Measurements from ENCODE around the gene CEP41.

DNA sequence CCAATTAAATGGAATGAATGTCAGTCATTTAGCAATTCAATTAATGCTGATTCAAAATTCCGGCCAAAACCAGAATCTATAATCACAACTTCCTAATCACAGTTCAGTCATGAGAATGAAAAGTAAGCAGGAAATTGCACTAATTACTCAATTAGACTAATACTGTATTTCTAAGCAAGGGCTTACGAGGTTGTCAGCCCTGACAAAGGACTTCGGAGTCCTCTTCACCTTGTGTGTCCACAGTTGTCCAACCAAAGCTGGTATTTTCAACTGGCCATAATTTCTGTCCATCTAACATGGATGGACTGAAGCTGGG lies 43.1 kb downstream of the CEP41 start:
- TF ChIP-seq, protein P1, sequence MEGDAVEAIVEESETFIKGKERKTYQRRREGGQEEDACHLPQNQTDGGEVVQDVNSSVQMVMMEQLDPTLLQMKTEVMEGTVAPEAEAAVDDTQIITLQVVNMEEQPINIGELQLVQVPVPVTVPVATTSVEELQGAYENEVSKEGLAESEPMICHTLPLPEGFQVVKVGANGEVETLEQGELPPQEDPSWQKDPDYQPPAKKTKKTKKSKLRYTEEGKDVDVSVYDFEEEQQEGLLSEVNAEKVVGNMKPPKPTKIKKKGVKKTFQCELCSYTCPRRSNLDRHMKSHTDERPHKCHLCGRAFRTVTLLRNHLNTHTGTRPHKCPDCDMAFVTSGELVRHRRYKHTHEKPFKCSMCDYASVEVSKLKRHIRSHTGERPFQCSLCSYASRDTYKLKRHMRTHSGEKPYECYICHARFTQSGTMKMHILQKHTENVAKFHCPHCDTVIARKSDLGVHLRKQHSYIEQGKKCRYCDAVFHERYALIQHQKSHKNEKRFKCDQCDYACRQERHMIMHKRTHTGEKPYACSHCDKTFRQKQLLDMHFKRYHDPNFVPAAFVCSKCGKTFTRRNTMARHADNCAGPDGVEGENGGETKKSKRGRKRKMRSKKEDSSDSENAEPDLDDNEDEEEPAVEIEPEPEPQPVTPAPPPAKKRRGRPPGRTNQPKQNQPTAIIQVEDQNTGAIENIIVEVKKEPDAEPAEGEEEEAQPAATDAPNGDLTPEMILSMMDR (IDR thresholded peaks at IDR 0.05; ENCODE audit: low read length): no peak
- TF ChIP-seq EZH2phosphoT487 (IDR thresholded peaks at IDR 0.05; ENCODE audit: low read length) (no peak), EZH2 (optimal IDR thresholded peaks at IDR 0.05; ENCODE audit: low read depth, low read length) (no peak)
